GM12892 (cell line): ENCODE results near the gene BRD9.

Source experiments
- POLR2A ChIP-seq: IDR thresholded peaks from 2 replicates; pipeline ENCODE4 v1.6.1; 2011; ENCODE audit warnings: low read depth, low read length, control low read depth
- POLR2AphosphoS5 ChIP-seq: IDR thresholded peaks from 2 replicates; pipeline ENCODE4 v1.6.1; 2011; ENCODE audit warnings: low read depth, low read length, control low read depth

GRCh38 chr5:883475-884181, 9.0 kb downstream of the BRD9 start:
- TF ChIP-seq POLR2A: no peak
- TF ChIP-seq POLR2AphosphoS5: no peak
